ENCODE data around the gene HMGA1. TPM values are rescaled to one million over a fixed set of nuclear protein-coding genes. Genes with fewer than 3 reads are reported as not detected.

The HMGA1 gene
- polyA plus RNA-seq, 1 donor from 2014 or later: 31.5 TPM

DNA sequence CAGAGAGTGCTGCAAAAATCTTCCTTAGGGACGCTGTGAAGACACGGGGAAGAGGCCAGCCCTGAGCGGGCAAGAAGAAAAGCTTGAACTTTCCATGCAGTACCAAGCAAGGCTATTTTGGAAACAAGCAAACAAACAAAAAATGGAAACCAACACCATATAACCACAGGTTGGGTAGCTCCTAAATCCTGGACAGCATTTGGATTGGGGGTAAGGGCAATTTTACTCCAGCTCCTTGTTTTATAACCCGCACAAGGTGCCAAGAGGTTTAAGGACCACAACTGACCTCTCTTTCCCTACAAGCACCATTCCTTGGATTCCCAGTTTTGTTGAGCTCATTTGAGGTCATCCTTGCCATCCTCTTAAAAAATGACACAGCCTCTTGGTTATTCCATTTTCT is 43.5 kb downstream of the HMGA1 start:
- TF ChIP-seq MXI1 (conservative IDR thresholded peaks at IDR 0.05; ENCODE audit: poor library complexity, severe bottlenecking): no peak
- TF ChIP-seq CTCF (IDR thresholded peaks at IDR 0.05; ENCODE audit: poor library complexity, severe bottlenecking): no peak
- TF ChIP-seq TAF1 (IDR thresholded peaks at IDR 0.05; ENCODE audit: low read depth): no peak
- no peak for TF ChIP-seq POLR2AphosphoS5 (IDR thresholded peaks at IDR 0.05)
- no peak for TF ChIP-seq EZH2 (IDR thresholded peaks at IDR 0.05; ENCODE audit: borderline replicate concordance, insufficient read depth, low read length, poor library complexity, severe bottlenecking)
- TF ChIP-seq REST (IDR thresholded peaks at IDR 0.05; ENCODE audit: borderline replicate concordance): no peak
- no peak for TF ChIP-seq RAD21 (conservative IDR thresholded peaks at IDR 0.05)
- TF ChIP-seq SMC3 (conservative IDR thresholded peaks at IDR 0.05; ENCODE audit: poor library complexity): no peak
- Histone ChIP-seq H3K36me3 (ENCODE audit: insufficient read depth, low read length) (peaks cover 4% of the 10 kb centered on the region), H3K27me3 (ENCODE audit: insufficient read depth, low read depth, low read length) (no peaks in the 10 kb centered on the region), H3K9ac (ENCODE audit: low read length) (no peak overlapping the region), H3K9me3 (ENCODE audit: low read length) (no peaks in the 10 kb centered on the region), H3K4me2 (ENCODE audit: low read length) (no peak overlapping the region), H4K20me1 (ENCODE audit: insufficient read depth) (no peaks in the 10 kb centered on the region), H3K27ac (ENCODE audit: low read length) (no peak overlapping the region), H2AFZ (ENCODE audit: low read depth, low read length) (no peak overlapping the region), H3K4me3 (ENCODE audit: low read length) (no peak overlapping the region), H3K9me2 (ENCODE audit: insufficient read depth, low read length) (no peaks in the 10 kb centered on the region), H3K79me2 (replicated peaks; ENCODE audit: insufficient read depth, low read length) (no peaks in the 10 kb centered on the region), H3F3A (ENCODE audit: insufficient read depth, low read length, poor library complexity, severe bottlenecking) (no peaks in the 10 kb centered on the region)

GRCh38 chr6:34281702-34282334 is 45.1 kb downstream of the HMGA1 start:
- Histone ChIP-seq H3F3A (ENCODE audit: insufficient read depth, low read length, poor library complexity, severe bottlenecking) (no peaks in the 10 kb centered on the region), H2AFZ (ENCODE audit: low read depth, low read length) (no peak overlapping the region), H3K4me2 (ENCODE audit: low read length) (no peak overlapping the region), H3K36me3 (ENCODE audit: insufficient read depth, low read length) (peaks cover 4% of the 10 kb centered on the region), H3K9me2 (ENCODE audit: insufficient read depth, low read length) (no peaks in the 10 kb centered on the region), H3K27ac (ENCODE audit: low read length) (no peak overlapping the region), H3K27me3 (ENCODE audit: insufficient read depth, low read depth, low read length) (no peaks in the 10 kb centered on the region), H3K9me3 (ENCODE audit: low read length) (no peaks in the 10 kb centered on the region), H3K9ac (ENCODE audit: low read length) (no peak overlapping the region), H4K20me1 (ENCODE audit: insufficient read depth) (no peaks in the 10 kb centered on the region), H3K79me2 (replicated peaks; ENCODE audit: insufficient read depth, low read length) (no peaks in the 10 kb centered on the region), H3K4me3 (ENCODE audit: low read length) (no peak overlapping the region)
- TF ChIP-seq CTCF (IDR thresholded peaks at IDR 0.05; ENCODE audit: poor library complexity, severe bottlenecking) (no peak), EZH2 (IDR thresholded peaks at IDR 0.05; ENCODE audit: borderline replicate concordance, insufficient read depth, low read length, poor library complexity, severe bottlenecking) (no peak), MXI1 (conservative IDR thresholded peaks at IDR 0.05; ENCODE audit: poor library complexity, severe bottlenecking) (no peak), RAD21 (conservative IDR thresholded peaks at IDR 0.05) (no peak), TAF1 (IDR thresholded peaks at IDR 0.05; ENCODE audit: low read depth) (no peak), SMC3 (conservative IDR thresholded peaks at IDR 0.05; ENCODE audit: poor library complexity) (no peak), EP300 (conservative IDR thresholded peaks at IDR 0.05; ENCODE audit: poor library complexity, severe bottlenecking) (no peak), POLR2AphosphoS5 (IDR thresholded peaks at IDR 0.05) (no peak)
